ENCODE measurements around the gene CROCC.

Gene CROCC

DNA sequence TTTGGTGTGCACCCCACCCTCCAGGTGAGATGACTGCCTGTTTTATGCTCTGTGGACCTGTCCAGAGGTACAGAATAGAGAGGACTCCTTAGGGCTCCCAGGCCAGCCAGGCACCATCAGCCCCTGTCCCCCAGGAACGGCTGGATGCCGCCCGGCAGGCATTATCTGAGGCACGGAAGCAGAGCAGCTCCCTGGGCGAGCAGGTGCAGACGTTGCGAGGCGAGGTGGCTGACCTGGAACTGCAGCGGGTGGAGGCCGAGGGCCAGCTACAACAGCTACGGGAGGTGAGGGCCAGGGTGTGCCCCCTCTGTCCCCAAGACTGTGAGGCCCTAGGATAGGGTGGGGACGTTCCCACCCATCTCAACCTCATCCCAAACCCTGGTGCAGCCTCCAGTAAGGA lies 47.9 kb downstream of the CROCC start:
- DNase-seq, result no peak

- no peak for DNase-seq
Measured at GRCh38 chr1:16970132-16970910, 48.6 kb downstream of the CROCC start.

DNA sequence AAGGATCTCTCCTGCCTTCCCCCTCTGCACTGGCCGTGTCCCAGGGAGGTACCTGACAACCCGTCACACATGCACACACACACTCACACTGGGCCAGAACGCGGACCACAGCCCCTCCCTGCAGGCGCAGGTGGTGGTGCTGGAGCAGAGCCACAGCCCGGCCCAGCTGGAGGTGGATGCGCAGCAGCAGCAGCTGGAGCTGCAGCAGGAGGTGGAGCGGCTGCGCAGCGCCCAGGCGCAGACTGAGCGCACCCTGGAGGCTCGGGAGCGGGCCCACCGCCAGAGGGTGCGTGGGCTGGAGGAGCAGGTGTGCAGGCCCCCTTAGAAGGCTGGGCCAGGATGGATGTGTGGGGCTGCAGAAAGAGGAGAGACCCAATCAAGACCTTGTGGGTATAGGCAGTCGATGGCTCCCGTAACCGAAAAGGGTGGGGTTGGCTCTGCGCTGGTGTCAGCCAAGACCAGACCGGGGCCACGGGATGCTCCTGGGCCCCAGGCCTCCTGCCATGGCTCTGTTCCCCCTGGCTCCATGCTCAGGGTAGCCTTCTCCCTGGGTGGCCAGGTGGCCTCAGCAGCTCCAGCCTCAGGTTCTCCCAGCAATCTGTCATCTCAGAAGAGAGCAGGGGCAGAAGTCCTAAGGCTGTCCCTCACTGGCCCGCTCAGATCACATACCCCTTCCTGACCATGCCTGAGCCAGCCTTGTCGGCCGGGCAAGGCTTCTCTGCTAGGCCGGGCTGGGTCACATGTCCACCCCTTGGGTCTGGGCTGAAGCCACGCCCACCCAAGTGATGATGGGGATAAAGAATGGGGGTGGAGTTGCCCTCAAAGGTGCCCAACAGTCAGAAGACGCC lies 49.8 kb downstream of the CROCC start:
- DNase-seq, result no peak

GRCh38 chr1:16972189-16972895 lies 50.6 kb downstream of the CROCC start:
- no peak for DNase-seq

DNA sequence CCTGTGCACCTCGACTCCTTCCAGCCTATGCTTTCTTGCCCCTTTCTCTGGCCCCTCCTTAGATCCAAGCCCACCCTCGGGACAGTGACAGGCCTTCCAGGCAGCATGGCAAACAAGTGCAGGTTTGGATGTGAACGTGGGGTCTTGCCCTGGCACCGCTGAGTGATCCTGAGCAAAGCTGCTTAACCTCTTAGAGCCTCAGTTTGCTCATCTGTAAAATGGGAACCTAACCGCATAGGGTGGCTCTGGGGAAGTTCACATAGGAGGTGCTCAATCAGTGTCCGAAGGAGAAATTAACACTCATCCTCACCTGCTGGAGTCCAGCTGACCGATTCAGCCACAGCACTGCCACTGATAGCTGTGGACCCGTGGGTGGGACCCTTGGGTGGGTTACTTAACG lies 51.5 kb downstream of the CROCC start:
- DNase-seq, result no peak

DNA sequence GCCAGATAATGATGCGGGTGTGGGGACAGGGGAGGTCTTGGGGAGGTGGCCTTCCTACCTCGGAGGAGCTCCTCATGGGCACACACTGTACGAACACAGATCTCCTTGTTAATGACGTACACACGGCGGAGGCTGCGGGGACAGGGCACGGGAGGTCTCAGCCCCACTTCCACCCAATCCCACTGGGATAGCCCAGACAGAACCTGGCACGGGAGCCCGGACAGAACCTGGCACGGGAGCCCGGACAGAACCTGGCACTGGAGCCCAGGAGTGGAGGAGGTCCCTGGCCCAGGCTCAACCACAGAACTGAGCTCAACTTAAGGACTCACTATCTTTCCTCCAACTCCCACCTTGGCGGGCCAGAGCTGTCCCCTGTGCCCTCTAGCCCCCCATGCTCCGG lies 53.5 kb downstream of the CROCC start:
- no peak for DNase-seq

DNA sequence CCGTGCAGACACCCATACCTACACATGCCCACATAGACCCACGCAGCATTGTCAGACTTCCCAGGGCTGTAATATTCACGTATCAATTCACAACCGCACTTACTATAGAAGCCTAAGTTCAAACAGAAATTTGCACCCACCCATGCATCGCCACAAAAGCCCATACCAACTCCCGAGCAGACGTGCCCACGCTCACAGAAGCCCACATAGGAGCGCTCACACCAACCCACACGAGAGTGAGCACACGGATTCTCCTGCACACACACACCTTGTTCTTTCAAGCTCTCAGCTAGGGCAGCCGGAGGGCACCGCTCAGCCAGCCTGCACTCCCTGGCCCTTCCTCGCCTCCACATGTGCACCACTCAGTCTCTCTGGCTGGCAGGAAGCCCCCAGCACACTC lies 54.1 kb downstream of the CROCC start:
- DNase-seq, result no peak

- no peak for DNase-seq
Measured at GRCh38 chr1:16976966-16977365, 55.2 kb downstream of the CROCC start.

GRCh38 chr1:16977377-16977776 lies 55.6 kb downstream of the CROCC start:
- DNase-seq, result no peak

DNA sequence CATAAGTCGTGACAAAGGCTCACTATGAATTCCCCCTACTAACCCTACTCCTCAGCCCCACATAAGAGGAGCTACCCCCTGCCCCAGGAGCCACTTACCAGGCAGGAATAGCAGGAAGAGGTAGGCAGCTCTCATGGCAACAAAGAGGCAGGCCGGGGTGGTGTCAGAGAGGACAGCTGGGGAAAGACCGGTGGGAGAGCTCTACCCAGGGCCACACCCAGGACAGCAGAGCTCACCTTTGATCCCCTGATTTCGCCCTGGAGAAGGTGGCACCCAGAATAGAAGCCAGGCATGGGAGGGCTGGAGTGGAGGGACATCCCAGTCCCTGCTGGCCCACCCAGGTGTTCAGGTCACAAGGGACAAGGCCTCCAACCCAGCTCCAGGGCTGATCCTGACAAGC lies 56.4 kb downstream of the CROCC start:
- DNase-seq, result no peak

DNA sequence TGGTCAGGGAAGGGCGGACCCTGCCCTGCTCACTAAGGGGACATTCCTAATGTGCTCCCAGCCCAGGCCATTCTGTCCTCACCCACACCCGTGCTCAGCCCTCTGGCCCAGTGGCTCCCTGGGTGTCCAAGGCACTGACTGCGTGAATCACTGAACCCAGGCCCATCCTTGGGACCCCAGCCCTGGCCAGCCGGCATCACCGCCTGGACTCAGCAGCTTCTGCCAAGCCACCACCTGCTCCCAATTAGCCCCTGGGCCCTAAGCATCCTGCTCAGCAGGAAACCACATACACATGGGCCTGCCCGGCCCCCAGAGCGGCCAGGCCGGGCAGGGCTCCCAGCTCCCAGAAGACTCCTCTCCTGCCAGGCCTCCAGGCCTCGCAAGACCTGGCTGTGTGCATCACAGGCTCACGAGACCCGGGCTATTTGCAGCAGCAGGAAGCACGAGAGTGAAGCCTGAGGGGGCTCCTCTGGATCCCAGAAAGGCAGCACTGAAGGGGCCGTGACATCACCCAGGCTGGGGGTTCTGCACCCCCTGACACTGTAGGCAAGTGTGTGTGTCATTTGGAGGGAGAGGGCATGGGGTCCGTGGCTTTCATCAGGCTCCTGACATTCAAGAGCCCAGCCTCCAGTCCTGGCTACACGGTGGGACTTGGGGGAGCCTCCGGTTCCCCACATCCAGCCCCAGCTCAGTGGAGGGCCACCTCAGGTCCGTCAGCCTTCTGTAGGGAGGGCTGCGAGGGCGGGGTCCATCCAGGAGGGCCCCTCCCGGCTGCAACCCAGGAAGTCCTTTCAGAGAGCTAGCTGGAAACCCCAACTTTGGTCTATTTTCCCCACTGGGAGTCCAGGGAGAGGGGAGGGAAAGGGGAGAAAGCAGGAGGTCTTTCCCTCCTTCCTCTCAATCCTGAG lies 57.1 kb downstream of the CROCC start:
- no peak for DNase-seq

- DNase-seq, result no peak
Measured at GRCh38 chr1:16979475-16980327, 58.0 kb downstream of the CROCC start.

- DNase-seq, result no peak
Measured at GRCh38 chr1:16980473-16981268, 58.9 kb downstream of the CROCC start, which contains the start of gene MFAP2. Gene MFAP2 (minus strand): TSS chr1:16980620. CDS start chr1:16978273, 2,347 bp downstream.

DNA sequence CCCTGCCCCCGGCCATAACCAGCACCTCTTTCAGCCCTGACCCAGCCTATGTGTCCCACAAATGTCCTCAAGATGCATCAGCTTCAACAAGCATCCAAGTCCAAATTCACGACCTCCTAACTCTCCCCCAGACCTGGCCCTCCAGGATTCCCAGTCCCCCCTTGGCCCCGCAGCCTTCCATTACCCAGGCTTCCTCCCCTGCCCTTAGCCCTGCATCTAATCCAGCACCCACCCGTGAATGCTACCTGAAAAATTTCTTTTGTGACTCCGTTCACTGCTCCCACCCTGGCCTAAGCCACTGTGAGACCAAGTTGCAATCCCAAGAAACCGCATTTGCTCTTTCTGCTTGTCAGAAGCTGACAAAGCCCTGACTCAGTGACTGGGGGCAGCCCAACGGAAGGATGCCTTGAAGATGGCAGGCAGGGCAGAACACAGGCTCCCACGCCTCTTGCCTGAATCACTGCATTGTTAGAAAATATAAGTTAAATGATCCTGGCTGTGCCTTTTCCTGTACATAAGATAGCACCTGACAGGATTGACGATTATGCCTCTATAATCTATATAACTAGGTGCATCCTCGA lies 59.6 kb downstream of the CROCC start:
- DNase-seq, result no peak

DNA sequence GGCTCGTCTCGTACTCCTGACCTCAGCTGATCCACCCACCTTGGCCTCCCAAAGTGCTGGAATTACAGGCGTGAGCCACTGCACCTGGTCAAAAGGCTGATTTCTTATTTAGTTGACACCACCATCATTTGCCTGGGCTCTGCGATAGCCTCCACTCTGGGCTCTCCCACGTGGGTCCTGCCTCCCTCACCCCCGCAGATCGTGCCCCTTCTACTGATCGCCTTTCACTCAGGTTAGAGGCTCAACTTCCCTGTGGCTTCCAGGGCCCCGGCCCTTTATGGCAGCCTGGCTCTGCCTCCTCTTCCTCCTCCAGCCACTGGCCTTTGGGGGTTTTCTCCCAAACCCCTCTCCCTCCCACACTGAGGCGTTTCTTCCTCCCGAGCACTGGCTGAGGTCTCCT lies 61.2 kb downstream of the CROCC start:
- no peak for DNase-seq

- DNase-seq, result no peak
Measured at GRCh38 chr1:16983649-16984048, 61.9 kb downstream of the CROCC start.

- DNase-seq, result no peak
Measured at GRCh38 chr1:16984717-16985116, 63.0 kb downstream of the CROCC start.

DNA sequence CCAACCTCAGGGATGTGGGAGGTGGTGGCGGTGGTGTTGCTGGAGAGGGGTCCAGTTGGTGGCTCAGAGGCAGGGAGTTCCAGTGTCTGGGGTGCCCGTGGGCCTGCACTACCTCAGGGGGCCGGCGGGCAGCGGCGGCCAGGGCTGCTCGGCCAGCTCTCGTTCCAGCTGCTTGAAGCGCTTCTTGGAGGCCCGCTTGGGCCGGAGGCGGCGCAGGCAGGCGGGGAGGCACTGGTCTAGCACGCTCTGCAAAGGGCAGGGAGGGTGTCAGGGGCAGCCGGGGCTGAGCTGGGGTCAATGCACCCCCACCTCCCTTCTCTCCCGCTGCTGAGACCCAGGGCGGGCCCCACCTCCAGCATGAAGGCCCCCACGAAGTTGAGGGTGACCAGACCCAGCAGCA lies 64.4 kb downstream of the CROCC start:
- no peak for DNase-seq

DNA sequence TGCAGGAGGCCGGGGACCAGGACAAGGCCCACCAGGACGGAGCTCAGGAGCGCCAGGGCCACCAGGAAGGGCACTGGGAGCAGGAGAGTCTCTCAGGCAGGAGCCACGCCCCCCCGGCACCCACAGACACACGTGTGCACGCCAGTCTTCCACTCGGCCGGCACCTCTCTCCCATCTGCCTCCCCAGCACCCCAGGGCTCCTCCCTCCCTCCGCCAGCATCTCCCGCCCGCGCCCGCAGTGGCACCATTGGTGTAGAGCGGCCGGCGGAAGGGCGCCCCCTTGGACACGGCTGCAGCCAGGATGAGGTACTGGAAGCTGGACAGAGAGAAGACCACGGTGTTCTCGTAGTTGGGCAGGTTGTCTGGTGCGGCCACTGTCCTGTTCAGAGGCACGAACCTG lies 64.8 kb downstream of the CROCC start:
- DNase-seq, result no peak

DNA sequence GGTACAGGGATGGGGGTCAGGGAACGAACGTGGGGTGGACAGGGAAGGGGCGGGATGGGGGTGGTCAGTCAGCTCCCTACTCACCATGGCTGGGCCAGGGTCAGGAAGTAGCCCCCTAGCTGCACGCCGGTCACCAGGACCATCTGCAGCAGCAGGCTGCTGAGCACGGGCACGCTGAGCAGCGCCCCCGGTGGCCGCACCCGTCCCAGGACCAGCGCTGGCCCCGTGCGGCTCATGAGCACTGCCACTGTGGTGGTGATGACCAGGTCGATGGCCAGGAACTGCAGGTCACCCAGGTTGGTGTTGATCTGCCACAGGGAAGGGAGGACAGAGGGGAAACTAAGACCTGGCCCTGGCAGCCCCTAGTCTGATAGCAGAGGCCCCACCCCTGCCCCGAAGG lies 65.2 kb downstream of the CROCC start:
- no peak for DNase-seq
